Endodermal cell (in vitro differentiated cells): ENCODE results near the gene JSRP1. TPM values are rescaled to one million over a fixed set of nuclear protein-coding genes. Genes with fewer than 3 reads are reported as not detected.

Experiments used
- DNase-seq: peaks from one replicate; pipeline ENCODE4 v3.0.0-alpha.2; 2017
- H3K27ac ChIP-seq: 2 replicates; pipeline ENCODE4 v1.5.1; 2013; ENCODE audit warnings: mild to moderate bottlenecking, low read depth, low read length, moderate library complexity
- H3K27me3 ChIP-seq: 2 replicates; pipeline ENCODE4 v1.6.1; 2013; ENCODE audit warnings: mild to moderate bottlenecking, low read length, moderate library complexity; ENCODE audit not compliant: insufficient read depth, control insufficient read depth, poor library complexity, severe bottlenecking
- H3K36me3 ChIP-seq: 2 replicates; pipeline ENCODE4 v1.7.0; 2013; ENCODE audit warnings: mild to moderate bottlenecking, low read length, moderate library complexity; ENCODE audit not compliant: control insufficient read depth, insufficient read depth
- H3K4me1 ChIP-seq: one replicate; pipeline ENCODE4 v1.7.0; 2013; ENCODE audit warnings: low read length; ENCODE audit not compliant: control insufficient read depth, insufficient read depth
- H3K4me3 ChIP-seq: 2 replicates; pipeline ENCODE4 v1.5.1; 2013; ENCODE audit warnings: mild to moderate bottlenecking, low read length, moderate library complexity
- H3K9ac ChIP-seq: 2 replicates; pipeline ENCODE4 v1.6.1; 2013; ENCODE audit warnings: mild to moderate bottlenecking, low read length, moderate library complexity; ENCODE audit not compliant: poor library complexity, severe bottlenecking; ENCODE audit errors: extremely low read depth
- H3K9me3 ChIP-seq: 2 replicates; pipeline ENCODE4 v1.6.1; 2013; ENCODE audit warnings: mild to moderate bottlenecking, low read length, moderate library complexity; ENCODE audit not compliant: control insufficient read depth
- H3K27ac Mint-ChIP-seq: 2 replicates; pipeline ENCODE4 v1.8.0; 2020; ENCODE audit warnings: mixed read lengths
- H3K27me3 Mint-ChIP-seq: 2 replicates; pipeline ENCODE4 v1.8.0; 2021; ENCODE audit warnings: mild to moderate bottlenecking, mixed read lengths; ENCODE audit not compliant: insufficient read depth
- H3K36me3 Mint-ChIP-seq: 2 replicates; pipeline ENCODE4 v1.8.0; 2020; ENCODE audit warnings: low read depth, mixed read lengths
- H3K4me1 Mint-ChIP-seq: 2 replicates; pipeline ENCODE4 v1.8.0; 2020; ENCODE audit warnings: mixed read lengths
- H3K4me3 Mint-ChIP-seq: 2 replicates; pipeline ENCODE4 v1.8.0; 2020; ENCODE audit warnings: mild to moderate bottlenecking, moderate library complexity, mixed read lengths
- H3K9me3 Mint-ChIP-seq: 2 replicates; pipeline ENCODE4 v1.8.0; 2020; ENCODE audit warnings: mild to moderate bottlenecking, mixed read lengths
- CTCF ChIP-seq: fragments of 200-600 bp; sonication (generic); conservative IDR thresholded peaks from 2 replicates; pipeline ENCODE4 v1.5.0; 2021; ENCODE audit warnings: antibody characterized with exemption, mild to moderate bottlenecking
- WGBS, 2 experiments: methylation state at CpG; one replicate each; pipeline versions ENCODE4 v1.1.5 to v1.1.7; 2013; ENCODE audit warnings: missing lambda C conversion rate in 2 of 2, mixed read lengths in 1 of 2; ENCODE audit not compliant: insufficient coverage in 1 of 2, insufficient read length in 1 of 2; 5-methylcytosine and 5-hydroxymethylcytosine counted together
- total RNA-seq, 2 donors: library from RNA; stranded (reverse); fragmentation: NEBNext Ultra II Directional in 1 of 2; extraction: Animal tissue kit (Norgen Biotek cat#: 25700) in 1 of 2; gene quantifications; 2 replicates in 1 of 2; 3 replicates in 1 of 2; pipeline ENCODE4 v1.2.1, GENCODE V29; 2021

Gene JSRP1
- total RNA-seq, 2 donors from 2014 or later, result 0.66 to 0.89 TPM

- TF ChIP-seq CTCF, result no peak
- Histone ChIP-seq H3K9me3 (no peaks in the 10 kb centered on the region), H3K27ac (no peak overlapping the region), H3K4me1 (no peaks in the 10 kb centered on the region), H3K9ac (no peak overlapping the region), H3K36me3 (no peaks in the 10 kb centered on the region), H3K4me3 (no peak overlapping the region), H3K27me3 (peaks cover 83% of the 10 kb centered on the region)
- H3K9me3 Mint-ChIP-seq, result no peaks in the 10 kb centered on the region
- H3K4me1 Mint-ChIP-seq, result no peaks in the 10 kb centered on the region
- no peak overlapping the region for H3K4me3 Mint-ChIP-seq
- H3K36me3 Mint-ChIP-seq, result peaks cover 3% of the 10 kb centered on the region
- H3K27me3 Mint-ChIP-seq, result peaks cover 86% of the 10 kb centered on the region
- H3K27ac Mint-ChIP-seq, result no peak overlapping the region
- 83 to 87% methylated on average over 11 to 13 of the region's 13 CpGs for WGBS, 2 experiments
- no peak for DNase-seq
Observed at GRCh38 chr19:2287585-2288337, 31.5 kb upstream of the JSRP1 start.

GRCh38 chr19:2286402-2287140, 30.4 kb upstream of the JSRP1 start:
- H3K4me1 ChIP-seq, result no peaks in the 10 kb centered on the region
- no peak overlapping the region for H3K4me3 ChIP-seq
- WGBS, 2 experiments, result 89 to 91% methylated on average over 13 to 20 of the region's 20 CpGs
- no peaks in the 10 kb centered on the region for H3K36me3 ChIP-seq
- Mint-ChIP-seq H3K27ac (no peak overlapping the region), H3K9me3 (no peaks in the 10 kb centered on the region), H3K4me3 (no peak overlapping the region), H3K27me3 (peaks cover 86% of the 10 kb centered on the region), H3K4me1 (no peaks in the 10 kb centered on the region), H3K36me3 (peaks cover 3% of the 10 kb centered on the region)
- no peak for DNase-seq
- H3K9ac ChIP-seq, result no peak overlapping the region
- no peaks in the 10 kb centered on the region for H3K9me3 ChIP-seq
- TF ChIP-seq CTCF, result no peak
- H3K27ac ChIP-seq, result no peak overlapping the region
- peaks cover 83% of the 10 kb centered on the region for H3K27me3 ChIP-seq

- 91 to 92% methylated on average over 8 of the region's 8 CpGs for WGBS, 2 experiments
- Mint-ChIP-seq H3K9me3 (no peaks in the 10 kb centered on the region), H3K27ac (no peak overlapping the region), H3K4me1 (no peaks in the 10 kb centered on the region), H3K27me3 (peaks cover 63% of the 10 kb centered on the region), H3K36me3 (peaks cover 3% of the 10 kb centered on the region), H3K4me3 (no peak overlapping the region)
- H3K9ac ChIP-seq, result no peak overlapping the region
- no peak for TF ChIP-seq CTCF
- no peaks in the 10 kb centered on the region for H3K4me1 ChIP-seq
- H3K27me3 ChIP-seq, result peaks cover 58% of the 10 kb centered on the region
- DNase-seq, result no peak
- H3K9me3 ChIP-seq, result no peaks in the 10 kb centered on the region
- H3K4me3 ChIP-seq, result no peak overlapping the region
- H3K27ac ChIP-seq, result no peak overlapping the region
- no peaks in the 10 kb centered on the region for H3K36me3 ChIP-seq
Observed at GRCh38 chr19:2283835-2284507, 27.8 kb upstream of the JSRP1 start.
